Mesendoderm (in vitro differentiated cells): Measurements from ENCODE around the gene LDLRAD4.

Source experiments
- DNase-seq: peaks from one replicate; pipeline ENCODE4 v3.0.0; 2013
- H2AK5ac ChIP-seq: 2 replicates; pipeline ENCODE4 v1.6.1; 2013; ENCODE audit warnings: low read length, inconsistent platforms
- H2BK120ac ChIP-seq: 2 replicates; pipeline ENCODE4 v1.6.1; 2013; ENCODE audit warnings: low read depth, mild to moderate bottlenecking, low read length, moderate library complexity, mixed read lengths
- H2BK15ac ChIP-seq: replicated peaks from 2 replicates; pipeline ENCODE4 v1.6.1; 2013; ENCODE audit warnings: low read depth, mild to moderate bottlenecking, moderate library complexity
- H2BK5ac ChIP-seq: 2 replicates; pipeline ENCODE4 v1.6.1; 2013; ENCODE audit warnings: low read length, inconsistent platforms
- H3K18ac ChIP-seq: 2 replicates; pipeline ENCODE4 v1.6.1; 2013; ENCODE audit warnings: mild to moderate bottlenecking, low read length, mixed read lengths
- H3K23ac ChIP-seq: one replicate; pipeline ENCODE4 v1.6.1; 2013; ENCODE audit warnings: low read length
- H3K27ac ChIP-seq: 2 replicates; pipeline ENCODE4 v1.5.1; 2013; ENCODE audit warnings: low read depth, mild to moderate bottlenecking, inconsistent platforms, low read length, moderate library complexity
- H3K27me3 ChIP-seq: 2 replicates; pipeline ENCODE4 v1.6.1; 2013; ENCODE audit warnings: low read length, control low read depth, mild to moderate bottlenecking, inconsistent platforms; ENCODE audit not compliant: insufficient read depth, poor library complexity
- H3K36me3 ChIP-seq: 2 replicates; pipeline ENCODE4 v1.6.1; 2013; ENCODE audit warnings: low read length, inconsistent platforms; ENCODE audit not compliant: control insufficient read depth, insufficient read depth
- H3K4ac ChIP-seq: one replicate; pipeline ENCODE4 v1.6.1; 2013; ENCODE audit warnings: low read depth, mild to moderate bottlenecking, low read length, moderate library complexity
- H3K4me1 ChIP-seq: 2 replicates; pipeline ENCODE4 v1.6.1; 2013; ENCODE audit warnings: low read depth, low read length, inconsistent platforms; ENCODE audit not compliant: control insufficient read depth
- H3K4me2 ChIP-seq: 2 replicates; pipeline ENCODE4 v1.6.1; 2013; ENCODE audit warnings: low read length
- H3K4me3 ChIP-seq: 2 replicates; pipeline ENCODE4 v1.5.1; 2013; ENCODE audit warnings: mild to moderate bottlenecking, low read length
- H3K56ac ChIP-seq: one replicate; pipeline ENCODE4 v1.6.1; 2013; ENCODE audit warnings: low read length
- H3K79me1 ChIP-seq: 2 replicates; pipeline ENCODE4 v1.6.1; 2013; ENCODE audit warnings: low read length, inconsistent platforms
- H3K79me2 ChIP-seq: 2 replicates; pipeline ENCODE4 v1.6.1; 2013; ENCODE audit warnings: mild to moderate bottlenecking, low read length; ENCODE audit not compliant: control insufficient read depth, insufficient read depth
- H3K9ac ChIP-seq: 2 replicates; pipeline ENCODE4 v1.6.1; 2013; ENCODE audit warnings: low read length, inconsistent platforms
- H4K5ac ChIP-seq: one replicate; pipeline ENCODE4 v1.6.1; 2013; ENCODE audit warnings: low read length
- H4K8ac ChIP-seq: one replicate; pipeline ENCODE4 v1.6.1; 2013; ENCODE audit warnings: low read depth, mild to moderate bottlenecking, control low read depth, low read length, moderate library complexity
- WGBS: extraction: QIAGEN DNeasy Blood & Tissue Kit; methylation state at CpG from one replicate; pipeline ENCODE4 v1.1.7; 2013; ENCODE audit warnings: low lambda C conversion rate, missing lambda C conversion rate; ENCODE audit not compliant: insufficient coverage; ENCODE audit errors: extremely low coverage; 5-methylcytosine and 5-hydroxymethylcytosine counted together

LDLRAD4 gene

DNA sequence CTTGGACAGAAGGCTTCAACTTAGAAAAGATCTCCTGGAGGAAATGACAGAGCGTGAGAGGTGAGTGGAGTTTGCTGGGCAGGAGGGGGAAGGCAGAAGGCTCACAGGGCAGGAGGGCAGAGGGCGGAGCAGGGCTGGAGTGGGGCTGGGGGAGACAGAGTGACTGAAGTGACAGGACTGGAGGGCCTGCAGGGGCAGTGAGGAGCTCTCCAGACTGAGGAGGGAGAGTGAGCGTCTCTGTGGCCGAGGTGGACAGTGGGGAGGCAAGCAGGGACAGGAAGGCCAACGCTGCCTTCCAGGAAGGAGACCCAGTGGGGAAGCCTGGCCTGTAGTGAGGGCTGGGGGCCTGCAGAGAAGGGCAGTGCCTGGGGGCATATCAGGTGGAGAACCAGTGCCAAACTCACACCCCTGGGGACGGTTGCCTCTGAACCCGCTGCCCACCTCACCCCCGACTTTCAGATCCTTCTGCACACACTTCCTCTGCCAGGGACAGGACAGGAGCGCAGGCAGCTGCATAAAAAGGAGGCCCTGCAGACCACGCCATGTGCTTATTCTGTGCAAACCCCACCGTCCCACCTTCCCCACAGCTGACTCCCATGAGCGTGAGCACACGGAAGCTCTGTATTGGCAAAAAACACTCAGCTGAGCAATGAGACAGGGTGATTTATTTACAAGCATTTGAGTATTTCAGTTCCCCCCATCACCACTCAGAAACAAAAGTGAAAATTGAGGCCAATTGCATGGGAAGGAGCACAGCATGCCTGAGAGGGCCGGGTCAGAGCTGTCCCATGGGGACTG, 263.5 kb downstream of the LDLRAD4 start:
- H3K56ac ChIP-seq: no peak overlapping the region

DNA sequence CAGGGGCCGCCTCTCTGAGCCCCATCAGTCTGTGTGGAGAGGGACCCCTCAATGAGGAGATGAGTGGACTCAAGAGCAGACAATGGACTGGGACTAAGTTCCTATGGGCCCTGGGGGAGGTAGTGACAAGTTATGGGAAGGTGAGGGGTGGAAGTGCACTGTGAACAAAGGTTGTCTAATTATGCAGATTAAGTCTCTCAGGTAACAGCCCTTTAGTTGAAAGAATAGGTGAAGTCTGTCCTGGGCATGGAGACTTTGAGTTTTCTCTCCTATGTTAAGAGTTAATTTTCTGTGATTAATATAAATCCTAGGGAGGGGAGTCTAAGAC, 264.0 kb downstream of the LDLRAD4 start:
- Histone ChIP-seq H3K18ac (no peak overlapping the region), H3K56ac (no peak overlapping the region), H3K23ac (no peak overlapping the region), H3K4me2 (no peak overlapping the region), H3K36me3 (no peaks in the 10 kb centered on the region), H4K5ac (no peak overlapping the region), H2BK120ac (no peak overlapping the region), H3K4ac (no peak overlapping the region), H3K27ac (no peak overlapping the region), H3K4me1 (no peaks in the 10 kb centered on the region), H3K27me3 (no peaks in the 10 kb centered on the region), H2BK5ac (no peak overlapping the region), H4K8ac (no peak overlapping the region), H3K79me1 (no peaks in the 10 kb centered on the region), H2AK5ac (no peak overlapping the region), H3K79me2 (no peaks in the 10 kb centered on the region), H3K4me3 (no peak overlapping the region), H2BK15ac (no peak overlapping the region), H3K9ac (no peak overlapping the region)
- no CpG with 5 or more reads among the region's 1 CpG for WGBS
- no peak for DNase-seq

More for the DNA sequence above, 263.5 kb downstream of the LDLRAD4 start:
- Histone ChIP-seq H3K18ac (no peak overlapping the region), H3K4me1 (no peaks in the 10 kb centered on the region), H2BK120ac (no peak overlapping the region), H4K5ac (no peak overlapping the region), H4K8ac (no peak overlapping the region), H3K79me1 (no peaks in the 10 kb centered on the region), H3K9ac (no peak overlapping the region), H3K79me2 (no peaks in the 10 kb centered on the region), H3K4me3 (no peak overlapping the region), H3K27ac (no peak overlapping the region), H3K4ac (no peak overlapping the region), H3K27me3 (no peaks in the 10 kb centered on the region), H3K4me2 (no peak overlapping the region), H2BK15ac (no peak overlapping the region), H3K23ac (no peak overlapping the region), H2BK5ac (no peak overlapping the region), H3K36me3 (no peaks in the 10 kb centered on the region), H2AK5ac (no peak overlapping the region)
- DNase-seq: no peak
- WGBS: no CpG with 5 or more reads among the region's 14 CpGs

DNA sequence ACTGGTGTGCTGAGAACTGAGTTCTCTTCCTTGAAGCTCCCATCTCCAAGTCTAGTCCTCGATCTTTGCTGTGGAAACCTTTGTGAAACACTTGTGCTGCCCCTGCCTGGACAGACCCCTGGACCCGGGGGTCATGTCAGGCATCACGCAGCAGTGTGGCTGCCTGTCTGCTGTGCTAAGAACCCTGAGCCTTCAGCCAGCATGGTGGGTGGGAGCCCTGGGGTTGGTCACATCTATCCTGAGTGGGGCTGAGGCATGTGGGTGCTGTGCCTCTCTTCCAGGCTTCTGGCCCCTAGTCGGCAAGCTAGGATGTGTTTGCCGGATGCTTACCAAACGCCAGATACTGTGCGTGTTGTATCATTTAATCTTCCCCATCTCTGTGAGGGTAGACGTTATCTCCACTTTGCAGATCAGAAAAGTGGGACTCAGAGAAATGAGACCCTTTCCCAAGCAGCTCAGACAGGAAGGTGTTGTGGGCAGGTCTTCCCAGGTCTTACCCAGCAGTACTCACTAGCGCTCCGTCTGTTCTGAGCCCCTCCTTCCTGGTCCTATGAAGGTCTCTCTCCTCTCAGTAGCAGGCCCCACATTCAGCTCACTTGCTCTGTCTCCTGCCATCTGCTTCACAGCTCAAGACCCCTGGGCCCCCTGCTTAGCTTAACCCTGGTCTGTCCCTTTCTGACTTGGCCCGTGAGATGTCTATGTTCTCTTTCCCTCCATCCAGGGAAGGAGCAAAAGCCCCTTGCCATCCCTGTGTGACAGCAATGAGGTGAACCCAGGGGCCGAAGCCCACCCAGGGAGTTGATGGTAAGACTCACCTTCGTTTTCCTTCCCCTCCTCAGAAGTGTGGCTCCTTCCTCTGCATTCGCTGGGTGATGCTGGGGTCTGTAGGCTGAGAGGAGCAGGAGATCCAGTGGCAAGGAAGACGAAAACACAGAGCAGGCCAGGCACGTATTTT, 265.0 kb downstream of the LDLRAD4 start:
- Histone ChIP-seq H3K23ac (no peak overlapping the region), H3K4me3 (no peak overlapping the region), H3K79me2 (no peaks in the 10 kb centered on the region), H3K18ac (no peak overlapping the region), H3K4me1 (no peaks in the 10 kb centered on the region), H3K4ac (no peak overlapping the region), H3K4me2 (no peak overlapping the region), H2BK5ac (no peak overlapping the region), H3K27ac (no peak overlapping the region), H2BK15ac (no peak overlapping the region), H2BK120ac (no peak overlapping the region), H2AK5ac (no peak overlapping the region), H4K8ac (no peak overlapping the region), H3K27me3 (no peaks in the 10 kb centered on the region), H3K9ac (no peak overlapping the region), H3K79me1 (no peaks in the 10 kb centered on the region), H3K36me3 (no peaks in the 10 kb centered on the region), H4K5ac (no peak overlapping the region), H3K56ac (no peak overlapping the region)
- WGBS: no CpG with 5 or more reads among the region's 16 CpGs
- no peak for DNase-seq

DNA sequence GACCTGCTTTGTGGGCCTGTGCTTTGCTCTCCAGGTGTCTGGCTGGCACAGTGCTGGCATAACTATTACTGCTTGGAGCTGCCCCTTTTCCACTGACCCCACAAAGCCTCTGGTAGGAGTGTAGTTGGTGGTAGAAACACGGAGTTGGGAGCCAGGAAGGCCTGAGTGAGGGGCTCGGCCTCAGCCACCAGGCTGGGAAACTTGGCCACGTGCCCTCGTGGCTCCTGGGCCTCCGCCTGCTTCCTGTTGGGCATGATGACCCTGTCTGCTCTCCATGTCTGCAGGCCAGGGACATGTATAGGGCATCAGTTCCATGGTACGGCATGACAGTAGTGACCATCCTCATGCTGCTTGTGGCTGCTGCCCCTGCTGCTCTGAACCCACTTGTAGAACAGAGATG, 266.6 kb downstream of the LDLRAD4 start:
- no peak overlapping the region for H3K4me3 ChIP-seq
- H3K18ac ChIP-seq: no peak overlapping the region
- no peak overlapping the region for H4K8ac ChIP-seq
- H2BK120ac ChIP-seq: no peak overlapping the region
- no peak overlapping the region for H4K5ac ChIP-seq
- no peak overlapping the region for H2AK5ac ChIP-seq
- no peak overlapping the region for H3K23ac ChIP-seq
- WGBS: no CpG with 5 or more reads among the region's 6 CpGs
- H3K79me1 ChIP-seq: no peaks in the 10 kb centered on the region
- H3K79me2 ChIP-seq: no peaks in the 10 kb centered on the region
- H2BK15ac ChIP-seq: no peak overlapping the region
- H3K27ac ChIP-seq: no peak overlapping the region
- H3K4me2 ChIP-seq: no peak overlapping the region
- no peak for DNase-seq
- H3K56ac ChIP-seq: no peak overlapping the region
- H3K27me3 ChIP-seq: no peaks in the 10 kb centered on the region
- H2BK5ac ChIP-seq: no peak overlapping the region
- no peaks in the 10 kb centered on the region for H3K36me3 ChIP-seq
- no peak overlapping the region for H3K9ac ChIP-seq
- H3K4ac ChIP-seq: no peak overlapping the region
- H3K4me1 ChIP-seq: no peaks in the 10 kb centered on the region

GRCh38 chr18:13485604-13486003, 267.0 kb downstream of the LDLRAD4 start:
- Histone ChIP-seq H3K9ac (no peak overlapping the region), H2BK15ac (no peak overlapping the region), H3K4me2 (no peak overlapping the region), H2AK5ac (no peak overlapping the region), H2BK5ac (no peak overlapping the region), H3K4me1 (no peaks in the 10 kb centered on the region), H2BK120ac (no peak overlapping the region), H4K8ac (no peak overlapping the region), H3K23ac (no peak overlapping the region), H3K18ac (no peak overlapping the region), H3K4ac (no peak overlapping the region), H4K5ac (no peak overlapping the region), H3K4me3 (no peak overlapping the region), H3K27me3 (no peaks in the 10 kb centered on the region), H3K27ac (no peak overlapping the region), H3K79me1 (no peaks in the 10 kb centered on the region), H3K79me2 (no peaks in the 10 kb centered on the region), H3K36me3 (no peaks in the 10 kb centered on the region), H3K56ac (no peak overlapping the region)
- no peak for DNase-seq
- no CpG with 5 or more reads among the region's 7 CpGs for WGBS
